HG03175 (cell line): Measurements from ENCODE around the gene MMP10.

Source experiments
- ATAC-seq: cut with Tn5 transposase; IDR thresholded peaks from one replicate; pipeline ENCODE4 v1.9.1; 2021; ENCODE audit warnings: mild to moderate bottlenecking, moderate library complexity; ENCODE audit not compliant: unreplicated experiment

MMP10 gene

DNA sequence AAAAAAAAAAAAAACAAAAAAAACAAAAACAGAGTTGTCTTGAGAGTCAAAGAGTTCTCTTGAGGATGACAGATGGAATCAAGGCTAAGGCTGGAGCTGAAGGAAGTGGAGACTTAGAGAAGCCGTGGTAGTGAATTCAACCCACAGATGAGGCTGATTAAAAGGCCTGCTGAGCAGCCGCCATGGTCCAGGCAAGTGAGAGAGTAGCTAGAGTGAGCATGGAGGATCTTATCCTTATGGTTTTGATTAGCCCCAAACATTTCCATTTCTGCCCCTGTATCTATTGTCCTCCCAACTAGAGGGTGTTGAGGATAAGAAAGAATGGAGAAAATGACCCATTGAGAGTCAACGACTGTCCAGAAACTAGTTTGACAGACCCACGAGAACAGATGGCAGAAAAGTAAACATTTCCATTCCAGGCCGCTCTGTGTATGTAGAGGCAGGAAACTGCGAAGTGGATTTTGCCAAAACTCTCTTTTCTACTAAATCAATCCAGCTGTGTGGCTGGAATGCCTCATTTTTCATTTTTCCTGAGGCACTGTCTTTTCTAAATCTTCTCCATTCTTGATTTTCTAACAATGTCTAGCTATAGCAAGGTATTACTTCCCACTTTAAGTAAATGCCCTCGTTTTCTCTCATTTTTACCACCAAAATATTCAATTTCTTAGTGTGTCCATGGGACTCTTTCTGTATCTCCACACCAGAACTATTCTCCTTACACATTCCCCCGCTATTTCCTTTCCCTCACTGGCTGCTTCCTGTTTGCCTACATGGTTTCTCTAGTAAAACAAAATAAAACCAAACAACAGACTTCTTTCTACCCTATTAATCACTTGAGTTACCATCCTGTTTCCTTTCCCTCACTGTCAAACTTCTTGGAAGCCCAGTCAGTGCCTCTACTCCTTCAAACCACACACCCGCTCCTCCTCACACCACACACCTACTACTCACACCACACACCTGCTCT lies 50.3 kb downstream of the MMP10 start:
- no peak for ATAC-seq

DNA sequence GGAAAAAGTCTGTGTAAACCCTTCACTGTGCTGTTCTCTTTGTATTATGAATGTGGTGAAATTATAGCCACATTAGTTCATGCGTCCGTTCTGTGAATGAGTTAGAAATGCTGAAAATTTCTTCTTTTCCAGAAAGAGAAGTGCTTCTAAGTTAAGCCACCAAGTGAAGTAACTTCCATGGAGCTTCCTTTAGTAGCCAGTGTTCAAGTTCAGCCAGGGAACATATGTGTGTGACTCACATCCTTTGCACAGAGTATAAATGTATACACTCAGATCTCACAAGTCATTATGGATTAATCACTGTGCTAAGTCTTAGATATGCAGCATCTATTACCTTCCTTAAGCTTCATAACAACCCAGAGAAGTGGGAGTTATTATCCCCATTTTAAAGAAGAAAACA lies 52.5 kb downstream of the MMP10 start:
- ATAC-seq = no peak

DNA sequence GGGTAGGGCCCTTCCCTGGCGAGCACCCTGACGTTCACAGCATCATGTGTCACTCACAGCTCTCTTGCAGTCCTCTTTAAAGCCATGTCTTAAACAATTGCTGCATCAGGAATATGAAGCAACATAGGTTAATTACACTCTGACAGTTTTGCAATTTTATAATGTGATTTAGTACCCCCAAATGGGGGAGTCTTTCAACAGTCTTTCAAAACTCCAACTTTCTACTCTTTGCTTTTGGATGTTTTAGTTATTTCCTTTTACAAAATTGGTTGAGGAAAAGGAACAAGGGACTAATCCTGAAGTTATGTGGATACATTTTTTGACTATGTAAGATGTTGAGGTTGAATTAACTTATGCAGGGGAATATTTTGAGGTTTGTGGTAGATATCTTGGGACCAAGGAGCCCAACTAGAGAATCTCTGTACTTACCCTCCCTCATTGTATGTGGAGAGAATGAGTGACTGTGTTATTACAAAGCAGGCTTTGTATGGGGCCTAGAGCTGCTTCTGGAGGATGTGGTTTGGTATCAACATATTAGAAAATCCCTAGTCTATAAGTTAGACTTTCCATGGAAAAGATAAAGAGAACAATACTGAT lies 55.4 kb downstream of the MMP10 start, which contains the start of gene MMP8:
Gene MMP8 (minus strand): TSS at position 51 of the 597 bp plus-strand sequence. CDS start 99 bp downstream, outside the sequence.
- ATAC-seq = no peak

DNA sequence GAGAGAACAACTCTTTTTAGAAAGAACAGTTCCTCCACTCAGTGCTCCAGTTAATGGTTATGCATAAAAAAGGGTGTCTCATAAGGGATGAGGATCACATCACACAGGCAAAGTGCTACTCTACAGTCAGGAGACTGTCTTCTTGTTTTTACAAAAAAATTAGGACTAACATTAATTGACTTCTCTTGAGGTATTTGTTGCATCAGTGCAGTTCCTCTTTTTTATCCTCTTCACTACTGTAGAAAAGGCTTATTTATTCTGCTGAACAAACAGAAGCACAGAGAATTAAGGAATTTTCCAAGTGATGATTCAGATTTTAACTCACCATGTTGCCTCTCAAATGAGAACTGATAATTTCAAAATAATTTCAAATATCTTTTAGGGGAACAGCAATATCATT lies 57.6 kb downstream of the MMP10 start:
- ATAC-seq = no peak
